ENCODE measurements around the gene ACVR2B.

The ACVR2B gene

DNA sequence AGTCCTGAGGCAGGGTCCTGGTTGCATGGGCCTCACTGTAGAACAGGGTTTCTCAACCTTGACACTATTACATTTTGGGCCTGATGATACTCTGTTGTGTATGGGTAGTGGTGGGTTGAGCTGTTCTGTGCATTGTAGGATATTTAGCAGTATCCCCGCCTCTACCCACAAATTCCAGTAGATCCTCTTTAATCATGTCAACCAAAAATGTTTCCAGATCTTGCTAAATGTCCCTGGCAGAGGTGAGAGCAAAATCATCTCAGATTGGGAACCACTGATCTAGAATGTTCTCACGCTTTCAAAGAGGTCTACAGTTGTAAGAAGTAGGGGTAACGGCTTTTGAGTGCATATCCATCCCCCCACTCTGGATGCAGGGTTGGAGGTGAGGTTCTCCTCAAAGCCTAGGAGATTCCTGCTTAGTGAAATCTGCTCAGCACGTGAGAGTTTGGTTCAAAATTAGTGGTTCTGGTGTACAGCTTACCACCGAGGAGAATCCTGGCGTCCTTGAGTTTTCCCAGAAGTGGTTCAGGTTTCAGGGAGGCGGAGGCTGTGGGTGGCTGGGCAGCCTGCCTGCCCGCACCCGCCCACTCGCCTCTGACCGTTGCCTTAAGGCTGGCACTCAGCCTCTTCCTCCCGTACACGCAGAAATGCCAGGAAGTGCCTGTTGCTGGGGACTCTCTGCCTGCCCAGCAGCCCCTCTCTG is 5.3 kb downstream of the ACVR2B start:
- DNase-seq = no peak

DNA sequence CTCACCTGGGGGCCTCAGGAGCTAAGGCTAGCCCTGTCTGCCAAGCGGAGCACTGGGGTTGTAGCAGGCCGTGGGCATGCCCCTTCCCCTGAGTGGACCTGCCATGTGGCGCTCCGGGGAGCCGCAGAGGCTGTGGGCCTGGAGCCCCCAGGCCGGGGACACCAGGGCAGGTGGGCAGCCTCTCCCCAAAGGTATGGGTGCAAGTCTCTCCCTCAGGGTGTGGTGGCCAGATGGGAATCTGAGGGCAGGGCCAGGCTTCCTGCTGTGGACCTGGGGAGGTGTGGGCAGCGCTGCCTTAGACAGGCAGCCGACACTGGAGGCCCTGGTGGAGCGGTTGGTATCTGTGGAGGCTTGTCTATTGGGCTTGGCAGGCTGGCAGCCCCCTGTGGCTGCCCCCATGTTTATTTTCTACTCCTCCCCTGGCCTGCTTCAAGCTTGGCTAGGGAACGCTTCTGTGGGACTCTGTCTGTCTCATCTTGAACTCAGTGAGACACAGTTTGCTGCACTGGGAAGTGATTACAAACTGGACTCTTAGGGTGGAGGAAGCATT is 5.9 kb downstream of the ACVR2B start:
- DNase-seq = no peak

DNA sequence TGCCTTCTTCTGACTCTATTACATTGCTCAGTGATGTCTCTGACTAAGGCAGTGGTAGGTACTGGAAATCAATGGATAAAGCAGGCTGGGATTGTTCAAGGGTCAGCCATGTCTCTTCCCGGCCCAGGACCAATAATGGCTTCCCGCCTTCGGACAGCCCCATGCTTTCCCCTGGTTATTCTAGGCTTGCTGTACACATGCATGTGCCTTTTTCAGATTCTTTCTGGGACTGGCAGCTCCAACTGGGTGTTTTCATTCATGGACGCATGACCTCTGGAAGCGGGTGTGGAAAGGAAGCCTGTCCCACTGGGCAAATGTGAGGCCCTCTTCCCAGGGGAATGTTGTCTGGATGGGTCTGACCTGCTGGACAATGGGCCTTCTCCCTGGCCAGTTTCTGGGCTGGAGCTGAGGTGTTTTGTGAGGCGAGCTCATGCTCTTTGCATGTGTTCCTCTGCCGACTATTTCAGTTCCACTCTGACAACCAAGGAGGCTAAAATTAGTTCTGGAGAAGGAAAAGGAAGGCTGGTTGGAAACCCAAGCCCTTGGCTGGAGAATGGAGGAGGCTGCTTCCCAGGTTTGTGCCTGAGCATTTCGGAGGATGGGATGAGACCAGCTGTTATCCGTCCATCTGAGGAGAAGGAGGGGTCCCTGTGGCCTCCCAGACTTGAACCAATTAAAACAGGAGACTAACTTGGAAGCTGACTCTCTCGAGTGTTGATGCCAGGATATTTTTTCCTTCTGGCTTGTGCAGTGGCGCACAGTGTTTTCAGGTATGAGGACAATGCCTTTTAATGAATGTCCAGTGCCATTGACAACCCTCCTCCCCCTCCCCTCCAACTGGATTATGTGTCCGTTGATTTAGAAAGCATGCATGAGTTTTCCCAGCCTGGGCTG is 6.9 kb downstream of the ACVR2B start:
- DNase-seq = no peak

DNA sequence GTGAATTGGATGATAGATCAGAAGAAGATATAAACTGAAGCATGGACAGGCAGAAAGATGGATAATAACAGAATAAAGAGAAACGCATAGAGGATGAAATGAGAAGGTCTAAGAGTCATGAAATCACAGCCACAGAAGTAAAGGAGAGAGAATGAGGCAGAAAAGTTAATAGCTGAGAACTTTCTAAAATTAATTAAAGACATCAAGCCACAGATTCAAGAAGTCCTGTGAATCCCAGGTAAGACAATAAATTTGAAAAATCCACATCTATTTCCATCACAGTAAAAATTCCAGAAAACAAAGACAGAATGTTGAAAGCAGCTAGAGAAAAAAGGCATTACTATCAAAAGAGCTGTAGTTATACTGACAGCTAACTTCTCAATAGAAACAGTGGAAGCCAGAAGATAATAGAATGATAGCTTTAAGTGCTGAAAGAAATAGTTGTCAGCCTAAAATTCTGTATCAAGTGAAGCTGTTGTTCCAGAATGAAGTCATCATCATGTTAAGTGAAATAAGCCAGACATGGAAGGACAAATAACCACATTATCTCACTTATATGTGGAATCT is 12.0 kb downstream of the ACVR2B start:
- no peak for DNase-seq

DNA sequence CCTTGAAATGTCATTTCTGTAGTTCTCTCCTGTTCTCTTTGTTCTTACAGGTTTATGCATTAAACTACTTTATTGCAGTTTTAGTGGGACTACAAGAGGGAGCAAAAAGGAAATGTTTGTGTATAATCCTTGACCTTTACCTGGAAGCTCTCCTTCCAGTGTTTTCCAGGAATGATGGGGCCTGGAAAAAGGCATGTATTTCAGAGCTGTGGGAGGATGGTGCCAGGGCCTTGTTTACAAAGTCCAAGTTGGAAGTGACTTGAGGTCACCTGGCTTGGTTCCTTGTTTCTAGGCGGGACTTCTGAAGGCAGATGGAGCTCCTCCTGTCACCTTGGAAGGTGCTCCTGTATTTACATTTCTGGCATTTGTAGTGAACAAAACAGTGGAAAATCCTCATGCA is 15.1 kb downstream of the ACVR2B start:
- DNase-seq = no peak

DNA sequence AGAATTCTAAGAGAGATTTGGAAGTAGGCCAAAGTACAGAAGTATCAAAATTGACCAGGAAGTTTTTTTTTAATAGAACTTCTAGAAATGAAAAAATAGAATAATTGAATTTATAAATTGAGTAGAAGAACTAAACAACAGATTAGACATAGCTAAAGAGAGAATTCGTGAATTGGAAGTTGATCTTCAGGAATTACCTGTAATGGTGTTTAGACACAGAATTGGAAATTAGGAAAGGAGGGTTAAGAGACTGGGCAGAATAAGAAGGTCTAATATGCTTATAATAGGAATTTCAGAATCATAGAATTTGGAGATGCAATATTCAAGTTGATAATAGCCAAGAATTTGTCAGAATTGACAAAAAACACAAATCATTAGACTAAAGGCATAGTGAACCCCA is 16.2 kb downstream of the ACVR2B start:
- DNase-seq = no peak

DNA sequence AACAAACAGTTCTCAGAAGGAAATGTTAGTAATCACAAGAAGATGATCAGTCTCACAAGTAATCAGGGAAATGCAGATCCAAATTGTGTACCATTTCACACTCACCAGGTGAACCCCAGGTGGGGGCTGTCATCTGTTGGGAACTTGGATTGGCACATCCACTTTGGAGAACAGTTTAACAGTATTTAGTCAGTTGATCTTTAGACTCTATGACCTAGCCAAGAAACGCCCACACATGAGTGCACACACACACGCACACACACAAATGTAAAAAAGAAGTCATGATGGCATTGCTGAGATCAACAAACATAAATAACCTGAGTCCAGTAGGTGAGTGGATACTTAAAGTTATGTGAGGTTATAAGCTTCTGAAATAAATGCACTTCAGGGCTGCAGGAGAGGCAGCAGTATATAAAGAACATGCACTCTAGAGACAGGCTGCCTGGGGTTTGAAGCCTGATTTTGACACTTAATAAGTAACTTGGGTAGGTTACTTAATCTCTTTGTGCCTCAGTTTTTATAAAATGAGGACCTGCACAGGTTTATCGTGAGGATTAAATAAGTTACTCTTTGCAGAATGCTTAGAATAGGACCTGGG is 17.7 kb downstream of the ACVR2B start:
- no peak for DNase-seq

DNA sequence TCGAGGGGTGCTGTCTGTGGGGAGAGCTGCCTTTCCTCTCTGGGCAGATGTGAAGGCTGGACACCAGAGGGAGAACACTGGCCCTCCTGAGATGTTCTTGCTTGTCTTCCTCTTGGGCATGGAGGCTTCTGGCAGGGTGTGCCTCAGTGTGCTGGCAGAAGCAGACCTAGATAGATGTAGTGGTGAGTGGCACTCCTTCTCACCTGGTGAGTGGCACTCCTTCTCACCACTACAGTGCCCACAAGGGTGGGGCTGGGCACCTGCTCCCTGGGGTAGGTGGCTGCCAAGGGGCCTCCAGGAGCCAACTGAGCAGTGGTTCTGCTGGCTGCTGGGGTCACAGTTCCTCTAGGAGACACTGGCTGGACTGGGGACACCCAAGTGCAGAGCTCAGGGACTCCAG is 18.7 kb downstream of the ACVR2B start:
- DNase-seq = no peak

DNA sequence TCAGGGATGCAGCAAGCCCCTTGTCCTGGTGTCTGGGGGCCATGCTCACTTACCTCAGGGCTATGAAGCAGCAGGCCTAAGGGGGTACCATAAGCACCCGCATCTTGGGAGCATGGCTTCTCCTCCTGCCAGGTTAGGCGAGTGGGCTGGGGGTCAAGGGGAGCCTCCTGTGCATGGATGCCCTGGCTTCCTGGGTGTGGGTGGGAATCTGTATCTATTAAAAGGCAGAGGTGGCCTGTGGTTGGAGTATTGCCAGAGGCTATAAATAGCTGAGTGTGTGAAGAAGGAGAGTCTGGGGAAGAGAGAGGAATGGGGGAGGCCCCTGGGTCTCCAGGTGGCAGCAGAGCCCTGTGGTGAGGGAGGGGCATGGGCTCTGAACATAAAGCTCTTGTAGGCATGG is 19.5 kb downstream of the ACVR2B start:
- no peak for DNase-seq

DNA sequence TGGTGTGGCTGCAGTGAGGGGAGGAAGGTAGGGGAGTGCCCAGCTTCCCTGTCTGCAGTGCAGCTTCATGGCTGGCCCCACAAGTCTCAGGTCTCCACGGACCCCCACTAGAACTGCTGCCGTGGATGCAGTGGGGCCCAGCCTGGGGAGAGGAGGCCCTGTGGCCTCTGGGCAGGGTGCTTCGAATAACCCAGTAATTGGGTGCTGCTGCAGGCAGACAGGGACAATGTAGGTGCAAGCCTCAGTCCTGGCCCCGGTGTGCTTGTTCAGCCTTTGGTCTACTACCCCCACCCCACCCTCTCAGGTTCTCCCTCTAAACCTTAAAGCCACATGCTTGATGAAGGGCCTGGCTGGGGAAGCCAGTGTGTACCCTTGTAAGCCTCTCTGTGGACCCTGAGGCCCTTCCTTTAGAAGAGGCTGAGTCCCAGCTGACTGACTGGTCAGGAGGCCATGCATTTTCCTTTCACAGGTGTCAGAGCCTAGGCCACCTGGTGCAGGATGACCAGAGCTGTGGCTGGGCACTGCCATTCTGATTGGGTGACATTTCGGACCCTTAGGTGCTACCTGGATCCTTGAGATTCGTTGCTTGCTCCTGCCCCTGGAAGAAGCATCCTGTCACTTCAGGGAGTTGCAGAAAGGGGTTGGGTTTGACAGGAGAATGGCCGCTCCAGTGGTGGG is 21.4 kb downstream of the ACVR2B start:
- no peak for DNase-seq

DNA sequence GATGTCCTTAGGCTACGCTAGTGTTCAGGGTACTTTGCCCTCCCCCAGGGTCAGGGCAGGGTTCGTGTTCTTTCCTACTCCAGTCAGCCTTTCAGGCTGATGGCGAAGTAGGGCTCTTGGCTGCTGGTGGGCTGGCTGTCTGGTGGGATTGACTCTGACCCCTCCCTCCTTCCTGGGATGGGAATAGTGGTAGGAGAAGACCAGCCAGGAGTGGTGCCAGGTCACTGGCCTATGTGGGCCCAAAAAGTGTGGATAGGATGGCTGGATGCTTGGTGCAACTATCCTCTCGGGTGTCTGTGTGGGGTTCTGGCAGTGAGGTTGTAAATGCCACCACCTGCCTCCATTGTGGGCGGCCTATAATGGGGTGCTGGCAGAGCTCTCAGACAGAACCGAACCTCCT is 22.0 kb downstream of the ACVR2B start:
- DNase-seq = no peak

DNA sequence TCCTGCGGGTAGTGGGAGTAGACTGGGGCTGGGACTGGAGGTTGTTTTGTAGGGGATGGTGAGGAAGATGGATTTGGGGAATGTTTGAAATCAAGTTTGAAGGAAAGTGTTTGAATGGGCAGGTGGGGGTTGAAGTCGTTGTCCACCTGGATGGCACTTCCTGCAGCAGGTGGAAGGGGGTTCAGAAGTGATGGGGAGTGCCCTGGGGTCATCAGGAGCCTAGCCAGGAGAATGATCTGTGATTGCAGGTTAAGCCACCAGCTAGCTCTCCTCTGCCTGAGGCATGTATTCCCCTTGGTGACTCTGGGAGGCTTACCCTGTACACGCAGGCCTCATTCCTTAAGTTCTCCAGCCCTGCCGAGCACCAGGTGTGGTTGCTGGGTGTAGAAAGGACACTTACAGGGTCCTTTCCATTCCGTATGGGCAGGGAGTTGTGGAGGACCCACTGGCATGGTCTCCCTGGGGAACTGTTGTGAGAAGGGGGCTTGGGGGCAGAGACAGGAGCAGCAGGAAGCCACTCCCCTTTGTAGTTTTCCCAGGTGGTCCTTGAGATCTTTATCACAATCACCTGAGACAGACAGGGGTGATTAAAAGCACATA is 22.6 kb downstream of the ACVR2B start:
- no peak for DNase-seq

DNA sequence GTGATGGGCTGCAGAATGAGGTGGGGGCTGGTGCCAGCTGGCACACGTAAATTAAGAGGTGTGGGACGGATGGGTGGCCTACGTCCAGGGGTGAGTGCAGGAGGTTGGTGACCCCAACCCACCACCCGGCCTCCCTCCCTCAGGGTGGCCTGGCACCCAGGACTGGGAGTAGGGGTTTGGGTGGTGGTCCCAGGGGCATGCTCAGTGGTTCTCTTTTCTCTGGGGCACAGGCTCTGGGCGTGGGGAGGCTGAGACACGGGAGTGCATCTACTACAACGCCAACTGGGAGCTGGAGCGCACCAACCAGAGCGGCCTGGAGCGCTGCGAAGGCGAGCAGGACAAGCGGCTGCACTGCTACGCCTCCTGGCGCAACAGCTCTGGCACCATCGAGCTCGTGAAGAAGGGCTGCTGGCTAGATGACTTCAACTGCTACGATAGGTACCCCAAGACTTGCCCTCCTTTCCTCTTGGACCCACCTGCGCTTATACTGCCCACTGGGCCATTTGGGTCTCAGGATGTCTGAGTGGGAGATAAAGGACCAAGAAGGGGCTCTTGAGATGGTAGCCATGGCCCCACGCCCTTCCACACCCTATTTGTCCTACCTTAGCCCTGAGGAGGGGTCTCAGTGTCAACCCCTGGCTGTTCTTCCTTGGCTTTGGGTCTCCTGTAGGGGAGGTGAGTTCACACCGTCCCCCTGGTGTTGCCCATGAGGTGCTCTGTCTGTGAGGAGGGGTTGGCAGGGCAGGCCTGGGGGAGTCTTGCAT is 23.5 kb downstream of the ACVR2B start:
- no peak for DNase-seq

DNA sequence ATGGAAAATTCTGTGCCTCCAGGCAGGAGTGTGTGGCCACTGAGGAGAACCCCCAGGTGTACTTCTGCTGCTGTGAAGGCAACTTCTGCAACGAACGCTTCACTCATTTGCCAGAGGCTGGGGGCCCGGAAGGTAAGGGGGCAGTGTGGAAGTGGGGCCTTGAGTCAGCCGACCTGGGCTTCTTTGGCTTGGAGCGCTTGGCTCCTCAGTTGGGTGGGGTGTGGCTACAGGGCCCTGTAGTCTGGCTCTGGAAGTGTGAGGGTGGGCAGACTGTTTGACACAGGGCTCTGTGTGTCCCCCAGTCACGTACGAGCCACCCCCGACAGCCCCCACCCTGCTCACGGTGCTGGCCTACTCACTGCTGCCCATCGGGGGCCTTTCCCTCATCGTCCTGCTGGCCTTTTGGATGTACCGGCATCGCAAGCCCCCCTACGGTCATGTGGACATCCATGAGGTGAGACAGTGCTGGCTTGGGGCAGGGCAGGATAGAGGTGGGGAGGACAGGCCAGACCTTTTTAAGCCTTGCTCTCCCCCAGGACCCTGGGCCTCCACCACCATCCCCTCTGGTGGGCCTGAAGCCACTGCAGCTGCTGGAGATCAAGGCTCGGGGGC is 24.3 kb downstream of the ACVR2B start:
- DNase-seq = no peak

DNA sequence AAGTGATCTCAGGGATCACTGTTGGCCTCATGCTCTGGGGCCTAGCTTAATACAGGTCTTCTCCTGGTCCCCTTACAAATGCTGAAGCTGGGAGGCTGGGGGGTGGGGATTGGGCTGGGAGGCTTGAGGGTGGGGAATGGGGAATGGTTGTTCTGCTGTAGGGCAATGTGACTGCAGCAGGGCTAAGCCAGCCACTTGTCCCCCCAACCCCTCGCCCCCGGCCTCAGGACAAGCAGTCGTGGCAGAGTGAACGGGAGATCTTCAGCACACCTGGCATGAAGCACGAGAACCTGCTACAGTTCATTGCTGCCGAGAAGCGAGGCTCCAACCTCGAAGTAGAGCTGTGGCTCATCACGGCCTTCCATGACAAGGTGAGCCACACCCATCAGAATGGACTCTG is 25.2 kb downstream of the ACVR2B start:
- no peak for DNase-seq

DNA sequence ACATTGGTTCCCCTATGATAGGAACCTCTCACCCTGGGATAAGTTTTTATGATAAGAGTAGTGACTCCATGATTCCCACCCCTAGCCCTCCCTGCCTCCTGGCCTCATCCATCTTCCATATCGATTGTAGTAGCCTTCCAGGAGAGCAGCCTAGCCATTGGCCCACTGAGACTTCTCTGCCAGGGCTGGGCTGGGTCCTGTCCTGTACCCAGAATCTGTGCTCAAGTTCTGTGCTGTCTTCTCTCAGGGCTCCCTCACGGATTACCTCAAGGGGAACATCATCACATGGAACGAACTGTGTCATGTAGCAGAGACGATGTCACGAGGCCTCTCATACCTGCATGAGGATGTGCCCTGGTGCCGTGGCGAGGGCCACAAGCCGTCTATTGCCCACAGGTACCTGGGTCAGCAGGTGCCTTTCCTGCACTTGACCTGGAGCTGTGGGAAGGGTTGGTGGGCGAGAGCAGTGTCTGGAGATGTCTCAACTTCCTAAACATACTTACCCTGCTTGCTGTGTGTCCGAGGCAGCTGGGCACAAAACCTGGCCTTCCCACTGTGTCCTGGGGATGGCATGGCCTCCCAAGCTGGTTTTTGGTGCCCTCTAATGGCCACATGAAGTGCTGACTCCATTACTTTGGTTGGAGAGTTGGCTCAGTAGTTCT is 25.9 kb downstream of the ACVR2B start:
- peak; percentile 60 for DNase-seq

DNA sequence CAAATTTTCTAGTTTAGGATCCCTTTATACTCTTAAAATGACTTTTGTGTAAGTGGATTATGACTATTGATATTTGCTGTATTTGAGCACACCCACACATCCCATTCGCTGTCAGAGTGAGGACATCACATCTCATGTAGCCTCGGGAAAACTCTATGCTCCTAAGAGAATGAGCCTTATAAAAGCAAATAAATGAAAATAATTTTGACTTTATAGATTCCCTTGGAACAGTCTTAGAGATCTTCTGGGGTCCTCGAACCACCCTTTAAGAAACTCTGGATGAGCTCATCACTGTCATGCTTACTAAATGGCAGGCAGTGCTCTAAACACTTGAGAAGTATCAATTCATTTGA is 26.4 kb downstream of the ACVR2B start:
- DNase-seq = no peak

DNA sequence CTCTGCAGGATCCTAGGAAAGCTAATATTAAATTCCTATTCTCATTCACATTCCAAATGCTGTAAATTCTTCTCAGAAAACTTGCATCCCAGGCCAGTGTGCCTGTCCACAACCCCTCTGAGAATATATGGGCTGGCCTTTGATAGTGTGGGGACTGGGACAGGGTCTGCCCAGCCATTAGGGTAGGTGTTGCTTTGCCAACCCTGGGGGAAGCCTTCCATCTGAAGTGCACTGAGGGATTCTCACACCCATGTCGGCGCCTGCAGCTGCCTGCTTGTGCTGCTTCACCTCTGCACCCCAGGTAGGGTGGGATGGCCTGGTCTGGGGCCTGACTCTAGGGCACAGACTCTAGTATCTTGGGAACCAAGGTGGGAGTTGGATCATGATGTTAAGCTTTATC is 27.2 kb downstream of the ACVR2B start:
- no peak for DNase-seq

DNA sequence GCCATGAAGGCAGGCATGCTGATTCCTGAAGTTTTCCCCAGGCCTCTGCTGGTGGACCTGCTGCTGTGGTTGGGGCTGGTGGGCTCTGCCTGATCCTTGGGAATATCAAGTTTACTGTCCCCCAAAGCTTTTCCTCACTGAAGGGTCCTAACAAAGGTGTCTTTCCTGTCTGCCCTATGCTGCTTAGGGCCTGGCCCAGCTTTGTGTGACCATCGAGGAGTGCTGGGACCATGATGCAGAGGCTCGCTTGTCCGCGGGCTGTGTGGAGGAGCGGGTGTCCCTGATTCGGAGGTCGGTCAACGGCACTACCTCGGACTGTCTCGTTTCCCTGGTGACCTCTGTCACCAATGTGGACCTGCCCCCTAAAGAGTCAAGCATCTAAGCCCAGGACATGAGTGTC is 29.3 kb downstream of the ACVR2B start:
- no peak for DNase-seq

DNA sequence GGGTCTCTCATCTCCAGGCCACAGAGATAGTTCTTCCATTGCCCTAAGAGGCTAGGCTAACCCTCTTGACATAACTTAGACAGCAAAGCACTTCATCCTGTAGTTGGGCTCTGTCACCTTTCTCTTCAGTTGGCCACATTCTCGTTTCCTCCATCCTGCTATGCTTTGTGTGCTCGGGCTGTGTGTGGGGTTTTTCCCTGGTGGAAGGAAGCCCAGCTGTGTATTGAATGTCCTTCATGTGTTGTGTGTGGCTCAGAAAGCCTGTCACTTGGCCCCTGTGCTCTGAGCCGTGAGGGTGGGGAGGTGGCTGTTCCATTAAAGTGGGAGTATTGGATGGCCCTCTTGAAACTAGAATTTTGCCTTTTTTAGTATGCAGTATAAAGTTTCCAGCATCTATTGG is 33.6 kb downstream of the ACVR2B start:
- DNase-seq = no peak
